ENCODE measurements around the gene ULK4.
"Not testable (repeated sequence)": the region's sequence is repeated elsewhere in the genome, so short reads cannot be mapped to it uniquely, and the experiment has no call there.

The ULK4 gene

DNA sequence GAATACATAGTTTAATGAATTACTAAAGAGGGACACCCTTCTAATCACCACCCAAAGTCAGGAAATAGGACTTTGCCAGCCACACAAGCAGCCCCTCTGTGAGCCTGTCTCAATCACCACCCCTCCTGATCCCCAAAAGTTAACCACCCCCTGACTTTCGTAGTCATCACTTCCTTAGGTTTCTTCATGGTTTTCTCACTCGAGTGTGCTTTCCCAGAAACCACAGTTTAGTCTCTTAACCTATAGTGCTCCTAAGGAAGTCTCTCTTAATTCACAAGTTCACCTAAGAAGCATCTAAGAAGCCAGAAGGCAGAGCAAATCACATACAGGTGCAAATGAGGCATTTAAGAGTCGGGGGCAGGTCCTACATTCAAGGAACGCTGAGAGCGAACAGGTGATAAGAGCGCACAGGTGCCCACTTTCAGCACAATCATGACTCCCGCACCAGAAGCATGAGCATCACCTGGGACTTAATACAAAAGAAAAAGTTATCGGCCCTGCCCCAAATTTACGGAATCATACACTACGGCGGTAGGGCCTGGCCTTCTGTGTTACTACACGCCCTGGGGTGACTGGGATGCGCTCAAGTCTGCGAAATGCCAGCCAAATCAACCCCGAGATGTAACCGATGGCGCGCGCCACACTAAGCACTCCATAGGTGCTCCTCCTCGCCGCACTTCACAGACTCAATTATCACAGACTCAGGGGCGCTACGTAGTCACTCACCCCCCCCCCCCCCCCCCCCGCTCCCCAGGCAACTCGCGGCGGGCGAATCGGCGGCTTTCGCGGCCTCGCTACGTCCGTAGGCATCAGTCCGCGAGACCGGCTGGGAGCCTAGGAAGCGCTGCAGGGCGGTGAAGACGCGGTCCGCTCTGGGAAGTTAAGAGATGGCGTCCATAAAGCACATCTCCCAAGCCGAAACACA, 815 bp downstream of the ULK4 start:
- DNase-seq = peak; percentile 61

DNA sequence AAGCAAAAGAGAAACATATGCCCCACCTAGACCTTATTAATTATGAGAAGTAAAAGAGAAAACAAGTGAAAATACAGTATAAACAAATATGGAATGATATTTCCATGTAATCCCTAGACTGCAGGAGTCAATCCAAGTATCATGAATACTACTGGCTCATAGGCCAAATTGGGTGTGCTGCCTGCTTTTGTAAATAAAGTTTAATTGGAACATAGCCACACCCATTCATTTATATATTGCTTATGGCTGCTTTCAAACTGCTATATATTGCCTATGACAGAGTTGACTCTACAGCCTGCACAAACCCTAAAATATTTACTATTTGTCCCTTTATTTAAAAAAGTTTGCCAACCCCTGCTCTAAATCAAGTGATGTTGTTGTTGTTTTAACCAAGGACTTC, 5.3 kb downstream of the ULK4 start:
- no peak for DNase-seq

DNA sequence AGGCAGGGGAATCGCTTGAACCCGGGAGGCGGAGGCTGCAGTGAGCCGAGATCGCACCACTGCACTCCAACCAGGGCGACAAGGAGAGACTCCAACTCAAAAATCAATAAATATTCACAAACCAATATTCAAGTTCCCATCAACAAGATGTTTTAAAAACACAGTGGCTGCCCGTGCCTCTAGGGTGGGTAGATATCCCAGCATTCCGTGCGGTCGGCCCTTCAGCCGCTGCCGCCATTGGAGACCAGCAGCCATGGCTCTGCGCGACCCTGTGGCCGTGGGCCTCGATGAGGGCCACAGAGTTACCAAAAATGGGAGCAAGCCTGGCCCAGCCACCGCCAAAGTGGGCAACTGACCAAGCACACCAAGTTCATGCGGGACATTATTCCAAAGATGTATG, 6.7 kb downstream of the ULK4 start:
- DNase-seq = no peak

GRCh38 chr3:41943311-41943843, 18.5 kb downstream of the ULK4 start:
- DNase-seq = no peak

- DNase-seq = no peak
Measured at GRCh38 chr3:41940393-41940792, 21.5 kb downstream of the ULK4 start.

GRCh38 chr3:41936384-41936783, 25.5 kb downstream of the ULK4 start:
- DNase-seq = no peak

GRCh38 chr3:41933154-41933676, 28.7 kb downstream of the ULK4 start:
- DNase-seq = no peak

DNA sequence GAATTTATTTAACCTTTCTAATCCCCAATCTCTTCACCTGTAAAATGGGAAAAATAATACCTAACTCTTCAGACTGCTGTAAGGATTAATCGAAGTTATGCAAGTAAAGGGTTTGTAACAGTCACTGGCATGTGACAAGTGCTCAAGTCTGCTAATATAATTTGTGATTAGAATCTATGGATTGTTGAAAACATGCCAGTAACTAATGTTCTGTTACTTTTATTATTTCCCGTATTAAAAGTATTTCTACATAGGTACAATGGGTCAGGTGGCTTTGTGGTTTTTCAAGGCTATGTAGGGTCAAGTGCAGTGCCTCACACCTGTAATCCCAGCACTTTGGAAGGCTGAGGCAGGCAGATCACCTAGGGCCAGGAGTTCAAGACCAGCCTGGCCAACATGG, 29.4 kb downstream of the ULK4 start:
- no peak for DNase-seq

DNA sequence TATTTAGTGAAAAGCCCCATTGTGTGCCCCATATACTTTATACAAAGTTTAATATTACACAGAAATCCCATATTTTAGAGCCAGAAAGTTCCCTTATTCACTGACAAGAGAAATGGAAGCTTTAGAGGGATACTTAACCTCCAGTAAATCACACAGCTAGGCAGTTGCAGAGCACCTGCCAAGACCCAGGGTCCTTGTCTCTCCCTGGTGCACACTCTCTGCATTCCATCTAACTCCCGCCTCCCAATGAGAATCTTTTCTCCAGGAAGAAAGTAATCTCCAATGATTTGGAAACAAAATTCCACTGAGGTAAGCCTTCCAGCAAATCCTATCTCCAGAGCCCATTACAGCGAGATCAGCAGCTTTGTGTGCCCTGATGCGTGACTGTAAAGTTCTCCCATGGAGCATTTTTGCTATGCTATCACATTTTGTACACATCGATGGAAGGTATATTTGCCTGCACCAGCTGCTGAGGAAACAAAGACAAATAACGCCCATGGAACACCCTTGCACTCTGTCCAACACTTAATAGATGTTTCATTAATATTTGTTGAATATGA, 41.4 kb downstream of the ULK4 start:
- DNase-seq = no peak

- DNase-seq = no peak
Measured at GRCh38 chr3:41915353-41915752, 46.5 kb downstream of the ULK4 start.

- DNase-seq = no peak
Measured at GRCh38 chr3:41912280-41912679, 49.6 kb downstream of the ULK4 start.

DNA sequence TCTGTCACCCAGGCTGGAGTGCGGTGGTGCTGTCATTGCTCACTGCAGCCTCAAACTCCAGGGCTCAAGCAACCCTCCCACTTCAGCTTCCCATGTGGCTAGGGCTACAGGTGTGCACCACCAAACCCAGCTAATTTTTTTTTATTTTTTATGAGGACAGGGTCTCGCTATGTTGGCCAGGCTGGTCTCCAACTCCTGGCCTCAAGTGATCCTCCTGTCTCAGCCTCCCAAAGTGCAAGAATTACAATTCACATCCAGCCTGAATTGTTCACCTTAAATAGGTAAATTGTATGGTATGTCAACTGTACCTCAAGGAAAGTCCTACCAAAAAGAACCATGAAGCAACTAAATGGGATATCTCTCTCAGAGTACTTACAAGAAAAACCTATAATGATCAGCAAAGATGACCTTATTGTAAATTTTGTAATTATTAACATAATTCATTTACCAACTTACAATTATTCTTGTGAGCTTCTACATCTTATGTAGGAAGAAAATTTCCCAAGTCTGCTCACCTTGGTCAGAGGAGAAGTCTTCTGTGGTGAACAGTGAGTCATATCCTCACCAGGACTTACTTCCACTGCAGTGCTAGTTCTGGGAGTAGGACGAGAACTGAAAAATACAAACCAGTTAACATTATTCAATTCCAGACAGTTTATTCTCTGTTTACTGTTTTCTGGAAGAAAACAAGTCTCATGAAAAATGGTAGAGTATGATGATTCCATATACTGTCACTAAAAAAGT, 54.4 kb downstream of the ULK4 start:
- no peak for DNase-seq

GRCh38 chr3:41900265-41900664, 61.6 kb downstream of the ULK4 start:
- no peak for DNase-seq

DNA sequence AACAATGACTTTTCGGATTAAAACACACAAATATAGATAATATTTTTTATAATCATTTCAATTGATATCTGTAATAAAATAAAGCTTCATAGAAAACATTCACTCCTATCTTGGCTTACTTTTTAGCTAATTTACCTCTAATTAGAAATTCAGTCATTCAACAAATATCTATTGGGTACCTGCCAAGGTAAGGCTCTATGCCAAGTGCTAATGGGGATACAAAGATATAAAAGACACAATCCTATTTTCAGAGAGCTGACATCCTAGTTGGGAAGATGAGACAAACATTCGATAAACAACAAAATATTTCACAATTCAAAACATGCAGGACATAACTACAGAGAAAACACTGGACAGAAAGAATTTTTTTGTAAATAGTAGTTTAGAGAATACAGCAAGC, 63.3 kb downstream of the ULK4 start:
- no peak for DNase-seq

DNA sequence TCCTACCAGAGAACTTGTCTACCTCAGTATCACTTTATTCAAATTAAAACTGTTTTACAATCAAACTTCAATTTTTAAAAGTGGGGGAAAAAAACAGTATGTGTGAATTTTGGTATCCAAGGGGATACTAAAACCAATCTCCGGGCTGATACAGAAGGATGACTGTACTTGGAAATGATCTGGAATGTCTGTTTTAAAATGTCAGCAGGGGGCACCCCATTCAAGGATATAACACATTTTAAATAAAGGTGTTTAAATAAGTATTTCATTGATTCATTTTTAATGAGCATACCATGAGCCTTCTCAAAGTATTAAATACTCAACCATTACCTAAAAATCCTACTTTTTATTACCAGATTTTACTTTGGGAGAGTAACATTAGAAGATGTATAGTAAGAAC, 67.9 kb downstream of the ULK4 start:
- DNase-seq = no peak

GRCh38 chr3:41888368-41889076, 73.4 kb downstream of the ULK4 start:
- no peak for DNase-seq

DNA sequence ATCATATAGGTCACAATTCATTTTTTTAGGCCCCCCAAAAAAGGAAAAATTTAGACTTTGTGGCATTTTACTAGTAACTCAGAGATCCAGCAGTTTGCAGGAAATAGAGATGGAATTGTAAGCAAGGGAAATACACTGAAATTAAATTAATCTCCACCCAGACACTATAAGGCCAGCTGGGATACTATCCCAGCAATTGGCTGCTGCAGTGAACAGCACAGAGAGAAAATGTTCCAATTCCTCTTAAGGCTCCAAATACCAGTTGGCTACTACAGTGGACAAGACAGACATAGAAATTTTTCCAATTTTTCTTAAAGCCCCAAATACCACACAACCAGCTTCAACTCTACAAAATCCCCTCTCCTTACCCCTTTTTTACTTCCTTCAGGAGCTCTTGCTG, 78.9 kb downstream of the ULK4 start:
- no peak for DNase-seq

- no peak for DNase-seq
Measured at GRCh38 chr3:41881233-41881821, 80.6 kb downstream of the ULK4 start.

DNA sequence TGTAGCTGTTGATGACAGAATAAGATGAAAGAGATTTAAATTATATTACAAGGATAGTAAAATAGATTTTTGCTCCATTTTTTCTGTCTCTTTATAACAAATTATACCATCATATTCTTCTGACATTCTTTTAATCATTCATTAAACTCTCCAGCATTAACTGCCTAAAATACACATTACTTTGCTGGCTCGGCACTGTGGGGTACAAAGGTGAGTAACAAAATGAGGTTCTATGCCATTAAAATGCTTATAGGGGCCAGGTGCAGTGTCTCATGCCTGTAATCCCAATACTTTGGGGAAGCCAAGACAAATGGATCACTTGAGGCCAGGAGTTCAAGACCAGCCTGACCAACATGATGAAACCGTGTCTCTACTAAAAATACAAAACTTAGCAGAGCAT, 81.5 kb downstream of the ULK4 start:
- no peak for DNase-seq

GRCh38 chr3:41877741-41878140, 84.2 kb downstream of the ULK4 start:
- not testable (repeated sequence) for DNase-seq

DNA sequence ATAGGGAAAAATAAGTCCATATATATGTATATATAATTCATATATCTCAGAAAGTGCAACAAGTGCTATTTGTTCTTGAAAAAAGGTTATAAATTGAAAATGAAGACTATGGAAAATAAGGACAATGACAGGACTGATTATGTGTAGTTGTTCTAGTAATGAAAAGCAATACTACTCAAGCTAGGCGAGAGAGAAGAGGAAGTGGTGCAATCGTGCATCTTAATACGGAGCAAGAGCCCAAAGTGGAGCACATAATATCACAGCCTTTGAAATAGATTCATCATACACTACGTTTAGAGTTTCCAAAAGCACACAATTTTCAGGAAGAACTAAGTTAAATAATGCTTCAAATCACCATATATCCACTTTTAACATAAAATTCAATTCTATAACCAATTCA, 87.9 kb downstream of the ULK4 start:
- no peak for DNase-seq

DNA sequence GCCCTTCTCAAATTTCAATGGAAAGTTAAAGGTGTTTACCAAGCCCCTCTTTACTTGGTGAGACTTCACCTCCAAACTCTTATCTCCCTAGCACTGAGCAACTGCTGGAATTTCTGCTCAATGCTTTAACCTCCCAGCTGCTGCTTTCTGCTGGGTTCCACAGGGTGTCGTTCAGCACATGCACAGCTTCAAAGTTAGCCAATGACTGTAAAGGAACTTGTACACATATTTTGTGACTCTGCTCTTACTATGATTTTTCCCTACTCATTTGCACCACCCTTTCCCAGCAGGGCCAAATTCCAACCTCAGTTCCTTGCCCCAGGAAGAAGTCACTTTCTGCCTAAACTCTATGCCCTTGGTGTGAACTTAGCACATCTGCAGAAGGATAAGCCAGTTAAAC, 89.7 kb downstream of the ULK4 start:
- no peak for DNase-seq
